Measurements from ENCODE around the gene TXLNB.

DNA sequence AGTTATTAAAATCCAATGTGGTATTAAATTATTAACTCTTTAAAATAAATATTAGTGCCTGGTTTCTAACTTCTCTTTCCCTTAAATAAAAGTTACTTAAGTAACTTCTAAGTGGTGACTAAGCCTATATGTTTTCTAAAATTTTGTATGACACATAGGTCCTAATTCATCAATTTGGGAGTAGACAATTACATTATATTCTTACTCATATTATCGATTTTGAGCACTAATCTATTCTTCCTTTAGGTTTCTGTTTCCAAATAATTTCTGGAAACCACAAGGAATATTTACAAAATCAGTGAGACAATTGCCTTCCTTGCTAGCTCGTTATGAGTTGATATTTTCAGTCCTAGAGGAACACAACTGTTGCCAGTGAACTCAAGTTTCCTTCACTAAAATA lies 28.3 kb upstream of the TXLNB start:
- TF ChIP-seq, protein P1, sequence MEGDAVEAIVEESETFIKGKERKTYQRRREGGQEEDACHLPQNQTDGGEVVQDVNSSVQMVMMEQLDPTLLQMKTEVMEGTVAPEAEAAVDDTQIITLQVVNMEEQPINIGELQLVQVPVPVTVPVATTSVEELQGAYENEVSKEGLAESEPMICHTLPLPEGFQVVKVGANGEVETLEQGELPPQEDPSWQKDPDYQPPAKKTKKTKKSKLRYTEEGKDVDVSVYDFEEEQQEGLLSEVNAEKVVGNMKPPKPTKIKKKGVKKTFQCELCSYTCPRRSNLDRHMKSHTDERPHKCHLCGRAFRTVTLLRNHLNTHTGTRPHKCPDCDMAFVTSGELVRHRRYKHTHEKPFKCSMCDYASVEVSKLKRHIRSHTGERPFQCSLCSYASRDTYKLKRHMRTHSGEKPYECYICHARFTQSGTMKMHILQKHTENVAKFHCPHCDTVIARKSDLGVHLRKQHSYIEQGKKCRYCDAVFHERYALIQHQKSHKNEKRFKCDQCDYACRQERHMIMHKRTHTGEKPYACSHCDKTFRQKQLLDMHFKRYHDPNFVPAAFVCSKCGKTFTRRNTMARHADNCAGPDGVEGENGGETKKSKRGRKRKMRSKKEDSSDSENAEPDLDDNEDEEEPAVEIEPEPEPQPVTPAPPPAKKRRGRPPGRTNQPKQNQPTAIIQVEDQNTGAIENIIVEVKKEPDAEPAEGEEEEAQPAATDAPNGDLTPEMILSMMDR (conservative IDR thresholded peaks at IDR 0.05; ENCODE audit: low read length), result no peak
- TF ChIP-seq EZH2phosphoT487 (IDR thresholded peaks at IDR 0.05; ENCODE audit: borderline replicate concordance, low read depth, low read length), result no peak

Data from OCI-LY7 (cell line).